GM06990 (cell line): Measurements from ENCODE around the gene SOCS3.

Source experiments
- DNase-seq: peaks from one replicate; pipeline ENCODE4 v3.0.0-alpha.2; 2011; ENCODE audit not compliant: insufficient read length; ENCODE audit errors: extremely low read depth
- H3K27me3 ChIP-seq: replicated peaks from 2 replicates; pipeline ENCODE4 v1.6.0; 2011; ENCODE audit warnings: low read length; ENCODE audit not compliant: control insufficient read depth, insufficient read depth
- H3K36me3 ChIP-seq: 2 replicates; pipeline ENCODE4 v1.5.1; 2011; ENCODE audit warnings: low read length; ENCODE audit not compliant: control insufficient read depth, insufficient read depth
- H3K4me3 ChIP-seq: replicated peaks from 2 replicates; pipeline ENCODE4 v1.5.1; 2011; ENCODE audit warnings: low read depth, mild to moderate bottlenecking, control low read depth, low read length
- CTCF ChIP-seq: IDR thresholded peaks from 2 replicates; pipeline ENCODE4 v1.5.1; 2011; ENCODE audit warnings: low read length, control low read depth, mild to moderate bottlenecking, inconsistent platforms; ENCODE audit not compliant: insufficient read depth, poor library complexity, severe bottlenecking

SOCS3 gene

GRCh38 chr17:78374631-78375274 is 14.9 kb upstream of the SOCS3 start:
- DNase-seq: no peak
- TF ChIP-seq CTCF: no peak
- Histone ChIP-seq H3K27me3 (no peaks in the 10 kb centered on the region), H3K36me3 (no peaks in the 10 kb centered on the region), H3K4me3 (no peak overlapping the region)

GRCh38 chr17:78374189-78374588 is 14.3 kb upstream of the SOCS3 start:
- no peaks in the 10 kb centered on the region for H3K36me3 ChIP-seq
- H3K27me3 ChIP-seq: no peaks in the 10 kb centered on the region

GRCh38 chr17:78372841-78373240 is 13.0 kb upstream of the SOCS3 start:
- Histone ChIP-seq H3K36me3 (no peaks in the 10 kb centered on the region), H3K27me3 (no peaks in the 10 kb centered on the region)

More at GRCh38 chr17:78374189-78374588, 14.3 kb upstream of the SOCS3 start:
- no peak overlapping the region for H3K4me3 ChIP-seq
- TF ChIP-seq CTCF: no peak
- DNase-seq: no peak

GRCh38 chr17:78371056-78371455 is 11.2 kb upstream of the SOCS3 start:
- no peak overlapping the region for H3K4me3 ChIP-seq
- no peak for TF ChIP-seq CTCF
- no peak for DNase-seq
- H3K36me3 ChIP-seq: no peaks in the 10 kb centered on the region
- no peaks in the 10 kb centered on the region for H3K27me3 ChIP-seq

More at GRCh38 chr17:78372841-78373240, 13.0 kb upstream of the SOCS3 start:
- H3K4me3 ChIP-seq: no peak overlapping the region
- TF ChIP-seq CTCF: no peak
- no peak for DNase-seq

- H3K36me3 ChIP-seq: no peaks in the 10 kb centered on the region
- H3K27me3 ChIP-seq: no peaks in the 10 kb centered on the region
- DNase-seq: no peak
- TF ChIP-seq CTCF: no peak
- H3K4me3 ChIP-seq: no peak overlapping the region
These were observed 10.0 kb upstream of the SOCS3 start for GRCh38 chr17:78369791-78370381.
